Heart left ventricle (tissue), 13 donors: Measurements from ENCODE around the gene OMA1.

Experiments
- POLR2A ChIP-seq, 2 donors: fragments of 450-650 bp; IDR thresholded peaks; one replicate each; pipeline ENCODE4 v1.6.1; 2017; ENCODE audit warnings: antibody characterized with exemption in 2 of 2, mild to moderate bottlenecking in 2 of 2, moderate library complexity in 2 of 2
- TF ChIP-seq, protein P1 (sequence below), 12 donors: fragments of 200-600 bp; sonication (generic) in 4 of 12; IDR thresholded peaks; one replicate each; pipeline versions ENCODE4 v1.5.0 to v1.8.0; 2018 to 2022; ENCODE audit warnings: antibody characterized with exemption in 12 of 12, mild to moderate bottlenecking in 5 of 12
- donor health status: ischemic (EF 13 %, LVEDD 7.1; RV severe dilation, severe dysfunction).
- donor health status: DM: no; HTN: yes; CAD: no.
- donor health status: DM: no; HTN: no; CAD: no.
- donor health status: ischemic (EF 25% LVEDD 6.9; RV normal size, moderate dysfunction).
- donor health status: ischemic (EF 25% LVEDD 5.7; RV mildly dilated, moderate dysfunction).
- donor health status: ischemic (EF 35%, LVEDD 5.7; RV mildly dilated, moderate dysfunction).
- donor health status: nonischemic (EF 11% LVEDD 7.7; RV severe dilation, severe dysfunction).
- donor health status: DM: yes; HTN: yes; CAD: no.
- donor health status: PGD.
- donor health status: ischemic (EF 29% LVEDD 5.4; RV normal size, mild dysfunction).
- donor health status: nonischemic (EF 23%, LVEDD 6.1; RV moderate dilation, normal function).

DNA sequence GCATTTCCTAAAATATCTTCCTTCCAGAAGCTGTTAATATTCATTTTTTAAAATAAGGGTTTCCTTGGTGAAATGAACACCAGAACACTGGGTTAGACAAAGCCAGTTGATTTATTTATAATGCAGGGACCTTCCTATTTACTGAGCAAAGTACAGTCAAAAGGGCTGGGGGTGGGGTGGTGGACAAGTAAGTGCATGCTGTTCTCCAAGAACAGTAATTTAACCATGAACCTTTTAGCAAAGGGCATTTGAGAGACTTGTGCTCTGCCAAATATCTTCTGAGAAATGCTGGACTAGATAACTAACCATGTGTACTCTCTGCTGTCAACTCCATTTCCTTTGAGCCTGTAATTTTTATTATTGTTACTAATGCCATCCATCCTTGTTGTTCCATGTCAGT is 100.2 kb downstream of the OMA1 start:
- TF ChIP-seq, protein P1, sequence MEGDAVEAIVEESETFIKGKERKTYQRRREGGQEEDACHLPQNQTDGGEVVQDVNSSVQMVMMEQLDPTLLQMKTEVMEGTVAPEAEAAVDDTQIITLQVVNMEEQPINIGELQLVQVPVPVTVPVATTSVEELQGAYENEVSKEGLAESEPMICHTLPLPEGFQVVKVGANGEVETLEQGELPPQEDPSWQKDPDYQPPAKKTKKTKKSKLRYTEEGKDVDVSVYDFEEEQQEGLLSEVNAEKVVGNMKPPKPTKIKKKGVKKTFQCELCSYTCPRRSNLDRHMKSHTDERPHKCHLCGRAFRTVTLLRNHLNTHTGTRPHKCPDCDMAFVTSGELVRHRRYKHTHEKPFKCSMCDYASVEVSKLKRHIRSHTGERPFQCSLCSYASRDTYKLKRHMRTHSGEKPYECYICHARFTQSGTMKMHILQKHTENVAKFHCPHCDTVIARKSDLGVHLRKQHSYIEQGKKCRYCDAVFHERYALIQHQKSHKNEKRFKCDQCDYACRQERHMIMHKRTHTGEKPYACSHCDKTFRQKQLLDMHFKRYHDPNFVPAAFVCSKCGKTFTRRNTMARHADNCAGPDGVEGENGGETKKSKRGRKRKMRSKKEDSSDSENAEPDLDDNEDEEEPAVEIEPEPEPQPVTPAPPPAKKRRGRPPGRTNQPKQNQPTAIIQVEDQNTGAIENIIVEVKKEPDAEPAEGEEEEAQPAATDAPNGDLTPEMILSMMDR (IDR thresholded peaks at IDR 0.05): no peak
- TF ChIP-seq POLR2A (IDR thresholded peaks at IDR 0.05): no peak
